Omental fat pad (tissue), 4 donors: Measurements from ENCODE around the gene TMEFF1. TPM values are rescaled to one million over a fixed set of nuclear protein-coding genes. Genes with fewer than 3 reads are reported as not detected.

Source experiments
- ATAC-seq: fragments of 150-250 bp; one replicate; pipeline ENCODE4 v1.9.1; 2016; ENCODE audit warnings: mild to moderate bottlenecking, moderate library complexity; ENCODE audit not compliant: low FRiP score
- DNase-seq: peaks from one replicate; pipeline ENCODE4 v3.0.0-alpha.2; 2019; ENCODE audit warnings: low spot score
- total RNA-seq, 4 donors: library from RNA; depleted of rRNA; stranded (reverse); fragments of >200 nt; gene quantifications; one replicate each; pipeline ENCODE4 v1.1.0, GENCODE V29; 2016
- TF ChIP-seq, protein P1 (sequence below), 3 donors: fragments of 450-650 bp; IDR thresholded peaks; one replicate each; pipeline ENCODE4 v1.5.1; 2016 to 2017; ENCODE audit warnings: antibody characterized with exemption in 3 of 3, mild to moderate bottlenecking in 3 of 3, moderate library complexity in 2 of 3

TMEFF1 gene
- total RNA-seq, 4 donors from 2014 or later, result 0.60 to 2.4 TPM; not detected in 2

- DNase-seq (no peak), ATAC-seq (no peak)
- TF ChIP-seq, protein P1, sequence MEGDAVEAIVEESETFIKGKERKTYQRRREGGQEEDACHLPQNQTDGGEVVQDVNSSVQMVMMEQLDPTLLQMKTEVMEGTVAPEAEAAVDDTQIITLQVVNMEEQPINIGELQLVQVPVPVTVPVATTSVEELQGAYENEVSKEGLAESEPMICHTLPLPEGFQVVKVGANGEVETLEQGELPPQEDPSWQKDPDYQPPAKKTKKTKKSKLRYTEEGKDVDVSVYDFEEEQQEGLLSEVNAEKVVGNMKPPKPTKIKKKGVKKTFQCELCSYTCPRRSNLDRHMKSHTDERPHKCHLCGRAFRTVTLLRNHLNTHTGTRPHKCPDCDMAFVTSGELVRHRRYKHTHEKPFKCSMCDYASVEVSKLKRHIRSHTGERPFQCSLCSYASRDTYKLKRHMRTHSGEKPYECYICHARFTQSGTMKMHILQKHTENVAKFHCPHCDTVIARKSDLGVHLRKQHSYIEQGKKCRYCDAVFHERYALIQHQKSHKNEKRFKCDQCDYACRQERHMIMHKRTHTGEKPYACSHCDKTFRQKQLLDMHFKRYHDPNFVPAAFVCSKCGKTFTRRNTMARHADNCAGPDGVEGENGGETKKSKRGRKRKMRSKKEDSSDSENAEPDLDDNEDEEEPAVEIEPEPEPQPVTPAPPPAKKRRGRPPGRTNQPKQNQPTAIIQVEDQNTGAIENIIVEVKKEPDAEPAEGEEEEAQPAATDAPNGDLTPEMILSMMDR (IDR thresholded peaks at IDR 0.05), result no peak
Measured at GRCh38 chr9:100619665-100620064, 146.7 kb downstream of the TMEFF1 start.

DNA sequence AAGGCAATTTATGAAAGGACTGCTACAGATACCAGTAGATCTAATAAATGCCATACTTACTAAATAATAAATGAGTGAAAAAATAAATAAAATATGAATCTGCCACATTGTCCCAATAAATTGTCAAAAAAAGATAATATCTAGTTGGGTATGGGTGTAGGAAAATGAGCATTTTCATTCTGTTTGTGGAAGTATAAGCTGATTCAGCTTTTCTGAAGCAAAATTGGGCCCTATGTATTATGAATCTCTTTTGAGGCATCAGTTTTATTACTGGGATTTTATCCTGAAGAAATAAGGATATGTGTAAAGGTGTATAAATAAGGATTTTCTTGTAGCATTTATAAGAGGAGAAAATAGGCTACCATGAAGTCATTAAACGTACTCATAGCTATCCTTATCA is 151.0 kb downstream of the TMEFF1 start:
- DNase-seq (no peak), ATAC-seq (no peak)
- TF ChIP-seq, protein P1 (IDR thresholded peaks at IDR 0.05), result no peak

DNA sequence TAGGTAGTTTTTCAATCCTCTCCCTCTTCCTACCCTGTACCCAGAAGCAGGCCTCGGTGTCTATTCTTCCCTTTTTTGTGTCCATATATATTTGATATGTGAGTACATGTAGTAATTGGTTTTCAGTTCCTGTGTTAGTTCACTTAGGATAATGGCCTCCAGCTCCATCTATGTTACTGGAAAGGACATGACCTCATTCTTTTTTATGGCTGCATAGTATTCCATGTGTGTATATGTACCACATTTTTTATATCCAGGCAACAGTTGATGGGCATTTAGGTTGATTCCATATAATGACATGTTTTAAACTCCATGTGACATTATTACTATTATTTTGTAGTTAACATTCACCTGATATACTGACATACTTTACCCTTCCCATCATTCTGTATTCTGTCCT is 154.0 kb downstream of the TMEFF1 start:
- DNase-seq (no peak), ATAC-seq (no peak)
- TF ChIP-seq, protein P1 (IDR thresholded peaks at IDR 0.05), result no peak

Other genes with a start within 250 kb of the TMEFF1 start
- 10 to 100 TPM; 15.8 to 51.0 (median 29.9) TPM for gene TEX10, start 120.2 kb upstream of the TMEFF1 start, total RNA-seq
- 10 to 100 TPM; 16.4 to 38.8 (median 18.2) TPM for gene MSANTD3, start 46.0 kb upstream of the TMEFF1 start, total RNA-seq
- under 1 TPM; 0.24 to 0.74 (median 0.31) TPM for gene CAVIN4, start 104.9 kb downstream of the TMEFF1 start, total RNA-seq